NCI-H1417 treated with DMSO at 0.1 percent for 48 hours (cell line): ENCODE measurements around the gene TMED9.
"Not testable (repeated sequence)": the region's sequence is repeated elsewhere in the genome, so short reads cannot be mapped to it uniquely, and the experiment has no call there.

Experiments used
- DNase-seq: peaks from one replicate; lab custom pipeline; 2025; lab: John Stamatoyannopoulos, UW

The TMED9 gene

DNA sequence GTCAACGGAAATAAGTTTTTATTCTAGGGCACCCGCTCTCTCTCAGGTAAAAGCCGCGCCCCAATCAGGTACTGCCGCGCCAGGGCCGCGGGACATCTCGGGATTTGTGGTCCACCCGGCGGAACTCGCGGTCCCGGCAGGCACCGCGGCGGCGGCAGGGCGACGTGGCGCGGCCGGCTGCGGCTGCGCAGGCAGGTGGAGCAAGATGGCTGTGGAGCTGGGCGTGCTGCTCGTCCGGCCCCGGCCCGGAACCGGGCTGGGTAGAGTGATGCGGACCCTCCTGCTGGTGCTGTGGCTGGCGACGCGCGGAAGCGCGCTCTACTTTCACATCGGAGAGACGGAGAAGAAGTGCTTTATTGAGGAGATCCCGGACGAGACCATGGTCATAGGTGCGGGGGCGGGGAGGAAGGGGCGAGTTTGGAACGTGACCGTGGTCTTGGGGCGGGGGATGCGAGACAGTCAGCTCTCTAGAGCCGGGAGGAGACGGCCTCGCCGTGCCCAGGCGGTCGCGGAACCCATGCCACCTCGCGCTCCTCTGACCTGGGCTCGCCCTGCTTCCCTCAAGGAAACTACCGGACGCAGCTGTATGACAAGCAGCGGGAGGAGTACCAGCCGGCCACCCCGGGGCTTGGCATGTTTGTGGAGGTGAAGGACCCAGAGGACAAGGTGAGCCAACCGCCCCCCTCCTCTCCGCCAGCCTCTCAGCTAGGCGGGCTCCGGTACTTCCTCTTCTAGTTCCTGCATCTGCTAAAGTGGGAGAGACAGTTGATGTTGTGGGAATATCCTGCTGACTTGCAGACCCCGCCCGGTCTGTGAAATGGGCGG lies at the start of gene TMED9:
TMED9 (plus strand) TSS at position 194 of the 825 bp plus-strand sequence; CDS start at position 206, 12 bp downstream.
- no peak for DNase-seq

DNA sequence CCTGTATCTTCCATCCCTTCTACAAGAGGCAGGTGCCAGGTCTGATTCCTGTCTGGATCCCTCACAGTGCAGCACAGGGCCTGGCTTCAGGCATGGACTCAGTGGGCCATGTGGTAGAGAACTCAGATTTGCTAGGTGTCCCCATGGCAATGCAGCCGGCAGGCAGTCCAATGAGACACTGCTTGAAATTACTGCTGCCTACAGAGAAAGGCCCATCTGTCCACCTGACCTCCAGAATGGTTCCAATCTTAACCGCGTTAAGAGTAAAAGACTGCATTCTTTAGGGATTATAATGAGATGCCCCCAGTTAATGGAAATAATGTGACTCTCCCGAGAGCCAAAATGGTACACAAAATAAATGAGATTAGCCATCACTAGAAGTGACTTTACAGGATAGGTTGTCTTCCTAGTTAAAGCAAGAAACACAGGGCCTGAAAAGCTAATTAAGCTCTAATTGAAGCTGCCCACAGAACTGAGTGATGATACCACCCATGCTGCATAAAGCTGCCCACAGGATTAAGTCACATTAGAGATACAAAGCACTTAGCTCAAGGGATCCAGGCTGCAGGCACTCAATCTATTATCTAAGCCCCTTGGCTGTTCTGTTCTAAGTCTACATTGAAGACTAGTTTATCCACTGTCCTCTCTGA lies 49.1 kb upstream of the TMED9 start:
- no peak for DNase-seq

DNA sequence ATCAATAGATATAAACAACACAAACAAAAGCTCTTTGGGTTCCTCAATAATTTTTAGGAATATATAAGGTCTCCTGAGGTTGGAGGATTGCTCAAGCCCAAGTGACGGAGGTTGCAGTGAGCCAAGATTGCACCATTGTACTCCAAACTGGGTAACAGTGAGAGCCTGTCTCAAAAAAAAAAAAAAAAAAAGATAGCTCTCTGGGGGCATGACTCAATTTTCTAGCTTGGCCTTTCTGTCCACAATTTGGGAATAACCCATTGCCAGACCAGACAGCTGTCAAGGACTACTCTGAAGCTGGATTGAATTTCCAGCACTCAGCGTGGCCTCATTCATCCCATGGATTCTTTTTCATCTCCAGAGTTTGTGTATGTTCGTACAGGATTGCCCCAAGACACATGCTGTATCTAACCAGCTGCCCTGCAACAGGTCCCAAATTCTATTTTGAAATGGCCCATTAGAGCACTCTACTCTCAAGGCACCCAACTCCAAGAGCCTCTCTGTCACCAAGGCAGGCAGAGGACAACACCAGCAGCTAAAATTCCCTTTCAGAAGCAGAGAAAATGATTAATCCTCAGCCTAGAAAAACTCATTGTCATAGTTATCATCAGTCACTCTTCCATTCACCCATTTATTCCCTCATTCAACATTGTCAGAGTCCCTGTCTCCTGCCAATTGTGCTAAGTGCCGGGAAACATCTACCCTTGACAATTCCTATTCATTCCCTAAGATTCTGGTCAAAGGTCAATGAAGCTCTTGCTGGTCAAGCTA lies 46.3 kb upstream of the TMED9 start:
- DNase-seq = no peak

DNA sequence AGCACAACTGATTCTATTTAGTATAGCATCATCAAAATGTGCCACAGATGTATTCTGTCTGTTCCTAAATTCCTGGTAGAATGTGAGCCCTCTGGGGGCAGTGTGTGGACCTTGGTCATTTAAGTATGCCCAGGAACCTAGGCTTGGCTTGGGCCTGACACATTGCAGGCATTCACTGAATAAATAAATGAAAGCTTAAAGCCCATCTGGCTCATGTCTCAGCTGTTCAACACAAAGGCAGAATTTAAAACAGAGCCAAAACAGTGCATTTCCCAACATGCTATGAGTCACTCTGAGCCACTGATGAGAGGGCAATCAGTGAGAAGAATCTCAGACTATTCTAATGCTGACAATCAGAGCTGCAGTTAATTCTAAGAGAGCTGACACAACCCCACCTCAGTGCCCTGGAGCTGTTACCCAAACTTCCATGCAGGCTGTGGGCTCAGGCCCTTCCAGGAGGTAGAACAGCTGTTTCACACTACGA lies 45.7 kb upstream of the TMED9 start:
- DNase-seq = no peak

DNA sequence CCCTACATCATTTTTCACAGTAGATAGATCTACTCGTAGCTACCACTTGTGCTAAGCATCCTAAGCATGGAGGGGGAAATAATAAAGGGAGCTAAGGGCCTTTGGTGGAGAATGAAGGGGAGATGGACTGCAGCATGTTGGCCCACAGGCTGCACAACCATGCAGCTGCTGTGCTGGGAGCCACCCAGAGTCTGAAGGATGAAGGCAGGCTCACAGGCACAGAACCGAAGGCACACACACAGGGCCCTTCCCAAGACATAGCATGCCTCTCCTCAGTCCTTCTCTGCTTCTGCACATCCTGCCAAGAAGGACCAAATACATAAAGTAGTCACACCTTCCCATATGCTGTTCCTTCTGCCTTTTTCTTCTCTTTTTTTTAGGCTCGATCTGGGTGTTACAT lies 44.3 kb upstream of the TMED9 start:
- DNase-seq = no peak

DNA sequence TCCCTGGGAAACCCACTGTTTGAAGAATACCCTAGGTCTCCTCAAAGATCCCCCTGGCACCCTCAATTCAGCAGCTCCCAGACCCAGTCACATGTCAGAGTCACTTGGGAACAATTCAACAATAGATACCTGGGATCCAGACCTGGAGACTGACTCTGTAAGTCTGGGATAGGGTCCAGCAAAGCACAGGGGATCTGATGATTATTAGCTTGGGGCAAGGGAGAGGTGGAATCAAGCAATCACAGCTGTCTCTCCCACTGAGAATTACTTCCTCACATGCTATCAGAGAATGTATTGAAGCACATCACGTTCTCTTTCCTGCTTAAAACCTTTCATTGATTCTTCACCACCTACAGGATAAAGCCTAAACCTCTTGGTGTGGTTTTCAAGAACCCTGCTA lies 43.5 kb upstream of the TMED9 start:
- no peak for DNase-seq

DNA sequence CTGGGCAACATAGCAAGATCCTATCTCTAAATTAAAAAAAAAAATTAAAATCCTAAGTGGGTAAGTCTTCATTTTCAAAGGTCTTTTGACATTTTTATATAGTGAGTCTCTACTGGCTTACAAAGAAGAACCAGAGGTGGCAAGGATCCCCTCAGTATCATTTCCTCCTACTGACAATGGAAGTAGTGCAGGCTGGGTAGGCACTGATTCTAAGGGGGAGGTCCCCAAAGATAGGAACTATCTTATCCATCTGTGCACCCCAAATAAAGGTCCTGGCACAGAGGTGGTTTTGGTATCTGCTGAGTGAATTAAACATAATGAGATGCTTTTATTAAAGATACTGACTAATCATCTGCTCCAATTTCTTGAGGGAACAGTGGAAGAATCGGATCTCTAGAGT lies 41.9 kb upstream of the TMED9 start:
- no peak for DNase-seq

DNA sequence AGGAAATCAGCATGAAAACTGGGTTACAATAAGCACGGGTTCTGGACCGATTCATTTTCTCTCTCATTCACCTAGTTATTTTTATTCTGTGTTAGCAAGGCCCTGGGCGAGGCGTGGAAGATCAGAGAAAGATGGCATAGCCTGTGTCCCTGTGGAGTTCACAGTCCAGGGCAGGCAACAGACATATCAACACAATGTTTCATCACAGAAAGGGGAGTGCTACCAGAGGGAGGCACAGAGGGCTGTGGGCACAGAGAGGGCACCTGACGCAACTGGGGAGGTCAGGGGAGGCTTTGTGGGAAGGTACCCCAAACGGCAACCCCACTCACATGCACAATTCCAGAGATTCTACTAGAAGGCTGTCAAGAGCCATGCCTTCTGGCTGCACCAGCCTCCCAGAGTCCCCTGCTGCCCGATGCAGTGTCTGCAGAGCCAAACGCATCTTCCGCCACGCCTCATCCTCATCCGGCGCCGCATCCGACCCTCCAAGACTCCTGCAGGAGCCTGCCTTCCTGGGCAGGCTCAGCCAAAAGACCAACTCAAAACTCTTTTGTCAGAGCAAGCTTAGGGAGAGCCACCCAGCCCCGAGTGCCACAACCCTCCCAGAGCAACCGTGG lies 39.1 kb upstream of the TMED9 start:
- DNase-seq = no peak

DNA sequence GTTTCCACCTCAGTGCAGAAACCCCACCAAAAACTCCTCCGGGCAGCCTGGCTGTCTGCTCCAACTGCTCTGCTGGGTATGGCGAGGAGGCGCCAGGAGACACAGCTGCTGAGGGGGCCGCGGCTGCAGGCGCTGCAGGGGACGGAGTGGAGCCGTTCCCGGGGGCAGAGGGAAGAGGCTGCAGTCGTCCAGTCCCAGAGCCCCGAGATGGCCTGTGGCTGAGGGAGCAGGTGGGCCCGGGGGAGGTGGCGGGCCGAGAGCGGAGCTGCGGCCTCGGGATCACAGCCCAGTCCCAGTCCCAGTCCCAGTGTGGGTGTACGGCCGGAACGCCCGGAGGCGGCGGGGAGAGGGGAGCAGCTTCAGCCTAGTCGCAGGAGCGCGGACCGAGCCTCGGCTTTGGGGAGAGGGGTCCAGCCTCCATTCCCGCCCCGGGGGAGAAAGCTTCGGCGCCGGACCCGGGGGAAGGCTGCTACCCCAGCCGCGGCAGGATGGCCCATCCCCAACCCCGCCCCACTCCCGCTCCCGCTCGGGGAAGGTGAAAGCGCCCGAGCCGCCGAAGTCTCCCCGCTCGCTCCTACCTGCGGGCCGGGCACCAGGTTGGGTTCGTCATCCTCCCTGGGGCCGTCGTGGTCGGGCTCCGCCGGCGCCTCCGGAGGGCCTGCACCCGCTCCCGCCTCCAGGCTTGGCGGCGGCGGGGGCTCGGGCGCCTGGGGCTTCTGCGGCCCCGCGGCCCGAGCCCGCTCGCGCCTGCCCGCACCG lies 38.2 kb upstream of the TMED9 start:
- DNase-seq = no peak

DNA sequence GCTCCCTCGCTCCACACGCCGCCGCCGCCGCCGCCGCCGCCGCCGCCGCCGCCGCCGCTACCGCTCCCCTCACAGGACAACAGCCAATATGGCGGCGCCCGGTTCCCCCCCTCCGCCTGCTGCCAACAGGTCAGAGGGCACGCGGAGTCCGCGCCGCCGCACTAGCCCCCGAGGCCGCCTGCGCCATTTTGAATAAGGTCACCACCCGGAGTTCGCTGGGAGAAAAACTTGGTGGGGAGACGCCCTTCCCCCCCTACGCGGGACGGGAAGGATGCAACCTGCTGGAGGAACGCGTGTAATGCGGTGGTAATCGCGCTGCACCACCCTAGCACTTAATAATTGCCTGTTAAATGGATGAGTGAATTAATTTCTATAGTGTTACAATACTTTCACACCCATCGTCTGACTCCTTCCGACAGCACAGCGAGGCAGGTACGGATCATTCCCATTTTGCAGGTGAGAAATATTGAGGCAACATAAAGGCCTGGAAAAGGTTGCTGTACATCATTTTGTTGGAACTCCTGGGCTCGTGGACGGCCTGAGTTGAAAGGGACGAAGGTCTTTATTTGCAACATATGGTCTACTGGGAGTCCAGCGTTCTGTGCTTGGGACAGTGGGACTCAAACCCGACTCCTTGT lies 37.4 kb upstream of the TMED9 start, which contains the start of gene FAM193B:
FAM193B (minus strand) TSS at position 90 of the 638 bp plus-strand sequence. CDS start 105 bp downstream, outside the sequence.
- peak; percentile 32 for DNase-seq

DNA sequence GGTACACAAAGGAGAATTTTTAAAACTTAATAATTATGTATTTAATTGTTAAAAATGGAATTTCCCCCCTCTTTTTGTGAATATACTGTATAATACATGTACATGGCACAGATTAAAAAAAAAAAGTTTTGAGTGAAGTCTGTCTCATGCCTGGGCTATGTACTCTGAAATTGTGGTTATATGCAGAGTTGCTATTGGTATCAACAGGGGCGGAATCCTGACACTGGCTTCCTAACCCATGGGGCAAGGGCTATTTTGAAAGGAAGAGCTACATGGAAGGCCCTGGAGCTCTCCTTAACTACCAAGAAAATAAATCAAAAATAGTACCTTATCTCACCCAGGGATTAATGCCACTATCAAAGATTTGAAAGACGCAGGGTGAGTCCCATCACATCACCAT lies 36.8 kb upstream of the TMED9 start:
- no peak for DNase-seq

DNA sequence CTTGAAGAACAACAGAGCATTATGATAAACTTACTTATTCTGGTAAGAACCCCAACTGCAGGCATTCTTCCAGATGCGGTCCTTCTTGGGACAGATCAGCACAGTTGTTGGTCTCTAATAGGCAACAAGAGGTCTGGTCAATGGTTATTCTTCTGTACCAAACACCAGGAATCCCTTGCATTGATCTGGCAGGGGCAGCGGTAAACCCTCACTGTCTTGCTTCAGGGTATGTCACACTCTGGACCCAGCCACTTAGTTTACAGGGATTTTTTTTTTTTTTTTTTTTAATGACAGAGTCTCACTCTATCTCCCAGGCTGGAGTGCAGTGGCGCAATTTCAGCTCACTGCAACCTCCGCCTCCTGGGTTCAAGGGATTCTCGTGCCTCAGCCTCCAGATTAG lies 36.3 kb upstream of the TMED9 start:
- no peak for DNase-seq

DNA sequence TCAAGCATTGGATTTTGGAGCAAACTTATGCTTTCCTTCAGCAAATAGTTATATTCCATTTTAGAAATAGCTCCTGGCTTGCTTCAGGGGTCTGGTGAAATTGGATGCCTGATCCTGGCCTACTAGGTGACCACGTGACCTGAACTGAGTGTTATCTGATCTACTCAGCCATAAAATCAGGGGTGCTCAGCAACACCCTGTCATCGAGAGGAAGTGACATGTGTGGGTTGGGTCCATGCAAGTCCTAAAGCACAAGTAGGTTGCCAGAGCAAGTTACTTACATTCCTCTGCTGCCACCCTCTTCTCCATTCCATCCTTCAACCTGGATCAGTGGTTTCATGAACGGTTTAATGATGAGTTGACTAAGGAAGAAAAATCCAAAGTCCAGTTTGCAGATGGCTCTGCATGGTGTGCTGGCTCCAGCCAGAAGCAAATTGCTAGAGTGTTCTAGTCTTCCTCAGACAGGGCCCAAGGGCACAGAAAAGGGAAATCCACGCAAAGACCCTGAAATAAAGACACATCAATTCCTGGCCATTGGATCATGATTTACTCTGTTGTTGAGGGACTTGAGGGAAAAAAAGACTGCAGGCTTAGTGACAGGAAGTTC lies 34.9 kb upstream of the TMED9 start:
- no peak for DNase-seq

DNA sequence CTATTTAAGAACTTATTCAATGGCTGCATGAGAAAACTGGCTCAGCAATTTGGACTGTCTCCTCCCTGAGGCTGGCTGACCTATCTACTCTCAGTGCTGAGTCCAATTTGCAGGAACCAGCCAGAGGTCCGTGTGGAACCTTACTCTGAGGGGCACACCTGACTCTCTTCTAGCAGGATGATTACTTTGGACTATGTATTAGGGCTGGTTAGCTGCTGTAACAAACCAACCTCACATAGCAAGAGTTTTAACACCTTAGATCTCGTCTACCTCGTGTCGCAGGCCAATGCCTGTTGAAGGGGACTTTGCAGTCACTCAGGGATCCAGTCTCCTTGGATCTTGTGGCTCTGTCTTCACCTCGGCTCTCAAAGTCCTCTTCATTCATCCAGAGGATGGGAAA lies 34.2 kb upstream of the TMED9 start:
- no peak for DNase-seq

DNA sequence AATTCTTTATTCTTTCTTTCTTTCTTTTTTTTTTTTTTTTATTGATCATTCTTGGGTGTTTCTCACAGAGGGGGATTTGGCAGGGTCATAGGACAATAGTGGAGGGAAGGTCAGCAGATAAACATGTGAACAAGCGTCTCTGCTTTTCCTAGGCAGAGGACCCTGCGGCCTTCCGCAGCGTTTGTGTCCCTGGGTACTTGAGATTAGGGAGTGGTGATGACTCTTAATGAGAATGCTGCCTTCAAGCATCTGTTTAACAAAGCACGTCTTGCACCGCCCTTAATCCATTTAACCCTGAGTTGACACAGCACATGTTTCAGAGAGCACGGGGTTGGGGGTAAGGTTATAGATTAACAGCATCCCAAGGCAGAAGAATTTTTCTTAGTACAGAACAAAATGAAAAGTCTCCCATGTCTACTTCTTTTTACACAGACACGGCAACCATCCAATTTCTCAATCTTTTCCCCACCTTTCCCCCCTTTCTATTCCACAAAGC lies 32.5 kb upstream of the TMED9 start:
- not testable (repeated sequence) for DNase-seq

DNA sequence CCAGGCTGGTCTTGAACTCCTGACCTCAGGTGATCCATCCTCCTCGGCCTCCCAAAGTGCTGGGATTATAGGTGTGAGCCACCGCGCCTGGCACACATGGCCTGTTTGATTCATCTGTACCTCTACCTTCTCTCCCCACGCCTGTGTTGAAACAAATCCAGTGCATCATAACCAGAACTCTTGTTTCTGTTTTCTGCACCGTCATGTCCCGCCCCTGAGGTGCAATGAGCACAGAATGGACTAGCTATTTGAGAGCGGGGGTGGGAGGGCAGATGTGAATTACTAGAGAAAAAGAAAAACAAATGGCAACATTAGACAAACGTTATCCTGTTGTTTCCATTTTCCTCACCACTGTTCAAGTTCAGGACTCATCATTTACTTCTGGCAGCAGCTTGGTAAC lies 27.0 kb upstream of the TMED9 start:
- DNase-seq = no peak

DNA sequence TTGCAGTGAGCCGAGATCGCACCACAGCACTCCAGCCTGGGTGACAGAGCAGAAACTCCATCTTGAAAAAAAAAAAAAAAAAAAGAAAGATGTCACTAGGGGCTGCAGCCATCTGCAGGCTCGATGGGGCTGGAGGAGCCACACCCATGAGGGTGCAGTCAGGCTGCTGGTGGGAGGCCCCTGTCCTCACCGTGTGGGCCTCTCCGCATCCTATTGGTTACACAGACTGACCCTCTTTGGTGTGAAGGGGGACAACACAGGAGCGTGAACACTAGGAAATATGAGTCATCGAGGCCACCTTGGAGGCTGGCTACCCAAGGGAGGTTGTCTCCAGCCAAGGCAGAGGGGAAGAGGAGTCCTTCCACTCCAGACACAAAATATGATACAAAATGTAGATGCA lies 23.7 kb upstream of the TMED9 start:
- DNase-seq = no peak

DNA sequence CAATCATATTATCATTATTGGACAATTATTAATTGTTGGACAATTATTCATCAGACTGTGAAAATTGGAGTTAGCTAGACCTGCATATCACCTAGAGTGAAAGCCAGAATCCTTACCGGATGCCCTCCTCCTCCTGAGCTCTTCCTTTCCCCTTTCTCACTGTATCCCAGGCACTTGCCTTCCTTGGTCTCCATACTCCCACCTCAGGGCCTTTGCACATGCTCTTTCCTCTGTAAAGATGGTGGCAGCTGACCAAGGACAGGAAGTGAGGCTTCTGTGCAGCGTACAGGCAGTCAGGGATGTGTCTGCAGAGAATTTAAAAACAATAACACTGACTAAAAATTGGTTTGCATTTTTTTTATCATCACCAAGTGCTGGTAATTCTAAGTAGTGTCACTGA lies 22.1 kb upstream of the TMED9 start:
- DNase-seq = no peak

DNA sequence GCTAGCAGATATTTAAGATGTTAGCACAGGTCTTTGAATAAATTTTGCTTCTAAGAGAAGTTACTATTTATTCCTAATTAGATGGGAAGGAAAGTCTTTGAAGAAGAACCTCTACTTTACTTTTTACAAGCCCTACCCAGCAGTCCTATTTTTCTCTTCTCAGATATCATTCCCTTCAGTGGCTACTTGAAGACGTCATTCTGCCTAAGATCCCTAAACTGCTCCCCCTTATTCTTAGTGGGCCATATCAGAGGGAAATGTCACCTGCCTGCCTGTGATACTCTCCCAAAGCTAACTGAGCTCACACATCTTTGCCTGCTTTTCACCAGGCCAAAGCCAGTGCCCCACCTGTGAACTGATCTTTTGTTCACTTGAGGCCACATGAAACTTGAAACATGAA lies 16.5 kb upstream of the TMED9 start:
- no peak for DNase-seq

DNA sequence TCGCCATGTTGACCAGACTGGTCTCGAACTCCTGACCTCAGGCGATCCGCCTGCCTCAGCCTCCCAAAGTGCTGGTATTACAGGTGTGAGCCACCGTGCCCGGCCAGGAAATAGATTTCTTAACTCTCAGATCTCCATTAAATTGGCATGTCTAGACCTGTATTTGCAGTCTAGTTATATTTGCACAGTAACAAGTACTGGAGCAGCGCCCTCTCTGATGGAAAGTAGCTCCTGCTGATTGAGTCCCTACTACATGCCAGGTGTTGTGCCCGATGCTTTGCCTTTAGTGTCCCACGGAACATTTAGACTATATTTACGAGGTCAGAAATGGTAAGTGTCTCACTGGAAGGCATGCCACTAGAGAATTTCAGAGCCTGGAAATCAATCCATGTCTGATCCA lies 15.8 kb upstream of the TMED9 start:
- no peak for DNase-seq
